Measurements from ENCODE around the gene SUMO2. TPM values are rescaled to one million over a fixed set of nuclear protein-coding genes. Genes with fewer than 3 reads are reported as not detected.
A peak's percentile ranks its signal among the peaks of the same experiment; 100 is the strongest.
"Not testable (repeated sequence)": the region's sequence is repeated elsewhere in the genome, so short reads cannot be mapped to it uniquely, and the experiment has no call there.

Gene SUMO2
- polyA plus RNA-seq, 4 donors: 64.3 to 305 (median 71.9) TPM

DNA sequence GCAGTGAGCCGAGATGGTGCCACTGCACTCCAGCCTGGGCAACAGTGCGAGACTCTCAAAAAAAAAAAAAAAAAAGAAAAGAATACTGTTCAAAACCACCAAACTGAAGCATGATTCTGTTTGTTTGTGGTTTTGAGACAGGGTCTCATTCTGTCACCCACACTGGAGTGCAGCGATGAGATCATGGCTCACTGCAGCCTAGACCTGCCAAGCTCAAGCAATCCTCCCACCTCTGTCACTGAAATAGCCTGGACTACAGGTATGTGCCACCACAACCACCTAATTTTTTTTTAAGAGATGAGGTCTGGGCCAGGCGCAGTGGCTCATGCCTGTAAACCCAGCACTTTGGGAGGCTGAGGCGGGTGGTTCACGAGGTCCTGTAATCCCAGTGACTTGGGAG lies 4.3 kb downstream of the SUMO2 start:
- FAIRE-seq: no peak
- Histone ChIP-seq H3K4me3 (ENCODE audit: low read depth in 1 of 3, low read length in 3 of 3) (no peak overlapping the region), H3K36me3 (ENCODE audit: control insufficient read depth in 3 of 3, insufficient read depth in 2 of 3, low read depth in 1 of 3, low read length in 3 of 3) (peaks cover 6 to 67% (median 15%) of the 10 kb centered on the region in 3 donors), H3K4me1 (ENCODE audit: control insufficient read depth in 3 of 3, insufficient read depth in 2 of 3, low read depth in 1 of 3, low read length in 2 of 3) (no peaks in the 10 kb centered on the region), H3K27me3 (ENCODE audit: control insufficient read depth in 3 of 3, insufficient read depth in 3 of 3, low read length in 3 of 3) (no peaks in the 10 kb centered on the region), H3K9me3 (ENCODE audit: control insufficient read depth in 2 of 2, insufficient read depth in 1 of 2, low read depth in 1 of 2, low read length in 1 of 2) (no peaks in the 10 kb centered on the region), H3K27ac (ENCODE audit: low read depth in 1 of 3, low read length in 2 of 3) (no peak overlapping the region)
- 84 to 95% (median 89%) methylated on average over 4 to 6 of the region's 6 CpGs for WGBS, 3 donors
- no peak for DNase-seq

DNA sequence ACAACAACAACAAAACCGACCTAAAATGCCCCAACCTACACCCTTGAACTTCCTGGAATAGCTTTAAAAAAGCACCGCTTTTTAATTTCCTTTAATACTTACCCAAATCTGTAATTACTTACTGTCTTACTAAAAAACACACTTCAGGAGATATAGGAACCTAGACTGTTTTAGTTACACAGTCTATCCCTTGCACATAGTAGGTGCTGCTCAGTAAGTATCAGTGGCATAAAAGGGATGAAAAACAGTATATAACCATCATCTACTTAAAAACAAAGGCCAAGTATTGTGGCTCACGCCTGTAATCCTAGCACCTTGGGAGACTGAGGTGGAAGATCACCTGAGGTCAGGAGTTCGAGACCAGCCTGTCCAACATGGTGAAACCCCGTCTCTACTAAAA lies 6.1 kb downstream of the SUMO2 start:
- no peaks in the 10 kb centered on the region for H3K27me3 ChIP-seq (ENCODE audit: control insufficient read depth in 3 of 3, insufficient read depth in 3 of 3, low read length in 3 of 3)
- no peak overlapping the region for H3K27ac ChIP-seq (ENCODE audit: low read depth in 1 of 3, low read length in 2 of 3)
- WGBS, 3 donors: 87 to 88% (median 88%) methylated on average over 5 of the region's 5 CpGs
- H3K4me1 ChIP-seq (ENCODE audit: control insufficient read depth in 3 of 3, insufficient read depth in 2 of 3, low read depth in 1 of 3, low read length in 2 of 3): no peaks in the 10 kb centered on the region
- H3K9me3 ChIP-seq (ENCODE audit: control insufficient read depth in 2 of 2, insufficient read depth in 1 of 2, low read depth in 1 of 2, low read length in 1 of 2): no peaks in the 10 kb centered on the region
- H3K36me3 ChIP-seq (ENCODE audit: control insufficient read depth in 3 of 3, insufficient read depth in 2 of 3, low read depth in 1 of 3, low read length in 3 of 3): peaks cover 9 to 81% (median 19%) of the 10 kb centered on the region in 3 donors
- no peak overlapping the region for H3K4me3 ChIP-seq (ENCODE audit: low read depth in 1 of 3, low read length in 3 of 3)
- DNase-seq (no peak), FAIRE-seq (no peak)

DNA sequence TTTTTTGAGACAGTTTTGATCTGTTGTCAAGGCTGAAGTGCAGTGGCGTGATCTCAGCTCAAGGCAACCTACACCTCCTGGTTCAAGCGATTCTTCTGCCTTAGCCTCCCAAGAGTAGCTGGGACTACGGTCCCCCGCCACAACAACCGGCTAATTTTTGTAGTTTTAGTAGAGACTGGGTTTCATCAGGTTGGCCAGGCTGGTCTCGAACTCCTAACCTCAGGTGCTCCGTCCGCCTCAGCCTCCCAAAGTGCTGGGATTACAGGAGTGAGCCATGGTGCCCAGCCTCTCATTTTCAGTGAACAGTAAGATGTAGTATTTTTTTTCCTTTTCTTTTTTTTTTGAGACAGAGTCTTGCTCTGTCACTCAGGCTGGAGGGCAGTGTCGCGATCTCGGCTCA lies 7.8 kb downstream of the SUMO2 start:
- Histone ChIP-seq H3K4me3 (ENCODE audit: low read depth in 1 of 3, low read length in 3 of 3) (no peak overlapping the region), H3K36me3 (ENCODE audit: control insufficient read depth in 3 of 3, insufficient read depth in 2 of 3, low read depth in 1 of 3, low read length in 3 of 3) (peaks cover 9 to 87% (median 19%) of the 10 kb centered on the region in 3 donors), H3K27me3 (ENCODE audit: control insufficient read depth in 3 of 3, insufficient read depth in 3 of 3, low read length in 3 of 3) (no peaks in the 10 kb centered on the region), H3K4me1 (ENCODE audit: control insufficient read depth in 3 of 3, insufficient read depth in 2 of 3, low read depth in 1 of 3, low read length in 2 of 3) (no peaks in the 10 kb centered on the region), H3K27ac (ENCODE audit: low read depth in 1 of 3, low read length in 2 of 3) (no peak overlapping the region), H3K9me3 (ENCODE audit: control insufficient read depth in 2 of 2, insufficient read depth in 1 of 2, low read depth in 1 of 2, low read length in 1 of 2) (no peaks in the 10 kb centered on the region)
- WGBS, 3 donors: 94 to 97% (median 96%) methylated on average over 11 of the region's 11 CpGs
- DNase-seq (no peak), FAIRE-seq (no peak)

DNA sequence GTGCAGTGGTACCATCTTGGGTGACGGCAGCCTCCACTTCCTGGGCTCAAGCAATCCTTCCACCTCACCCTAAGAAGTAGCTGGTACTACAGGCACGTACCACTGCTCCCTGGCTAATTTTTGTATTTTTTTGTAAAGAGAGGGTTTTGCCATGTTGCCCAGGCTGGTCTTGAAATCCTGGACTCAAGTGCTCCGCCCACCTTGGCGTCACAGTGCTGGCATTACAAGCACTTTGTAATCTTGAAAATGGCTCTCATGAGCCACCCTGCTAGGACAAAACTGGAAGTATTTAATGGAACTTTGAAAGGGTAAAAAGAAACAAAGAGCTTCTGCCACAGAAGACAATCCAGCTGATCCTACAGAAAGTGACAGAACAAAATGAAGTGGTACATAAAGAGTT lies 9.2 kb downstream of the SUMO2 start:
- no peaks in the 10 kb centered on the region for H3K4me1 ChIP-seq (ENCODE audit: control insufficient read depth in 3 of 3, insufficient read depth in 2 of 3, low read depth in 1 of 3, low read length in 2 of 3)
- FAIRE-seq (no peak), DNase-seq (no peak)
- no peaks in the 10 kb centered on the region for H3K27me3 ChIP-seq (ENCODE audit: control insufficient read depth in 3 of 3, insufficient read depth in 3 of 3, low read length in 3 of 3)
- no peaks in the 10 kb centered on the region for H3K9me3 ChIP-seq (ENCODE audit: control insufficient read depth in 2 of 2, insufficient read depth in 1 of 2, low read depth in 1 of 2, low read length in 1 of 2)
- H3K4me3 ChIP-seq (ENCODE audit: low read depth in 1 of 3, low read length in 3 of 3): no peak overlapping the region
- H3K36me3 ChIP-seq (ENCODE audit: control insufficient read depth in 3 of 3, insufficient read depth in 2 of 3, low read depth in 1 of 3, low read length in 3 of 3): peaks cover 9 to 87% (median 15%) of the 10 kb centered on the region in 3 donors
- H3K27ac ChIP-seq (ENCODE audit: low read depth in 1 of 3, low read length in 2 of 3): peak overlapping the region in 1 of 3 donors; percentile 6
- WGBS, 3 donors: 78 to 85% (median 81%) methylated on average over 4 of the region's 4 CpGs

DNA sequence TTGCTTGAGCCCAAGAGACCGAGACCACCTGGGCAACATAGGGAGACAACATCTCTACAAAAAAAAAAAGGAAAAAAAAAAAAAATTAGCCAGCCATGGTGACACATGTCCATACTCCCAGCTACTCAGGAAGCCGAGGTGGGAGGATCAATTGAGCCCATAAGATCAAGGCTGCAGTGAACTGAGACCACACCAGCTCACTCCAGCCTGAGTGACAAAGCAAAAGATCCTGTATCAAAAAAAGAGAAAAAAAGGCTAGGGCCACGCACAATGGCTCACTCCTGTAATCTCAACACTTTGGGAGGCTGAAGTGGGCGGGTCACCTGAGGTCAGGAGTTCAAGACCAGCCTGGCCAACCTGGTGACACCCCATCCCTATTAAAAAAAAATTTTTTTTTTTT lies 13.8 kb downstream of the SUMO2 start:
- Histone ChIP-seq H3K27ac (ENCODE audit: low read depth in 1 of 3, low read length in 2 of 3) (no peak overlapping the region), H3K27me3 (ENCODE audit: control insufficient read depth in 3 of 3, insufficient read depth in 3 of 3, low read length in 3 of 3) (no peaks in the 10 kb centered on the region), H3K4me1 (ENCODE audit: control insufficient read depth in 3 of 3, insufficient read depth in 2 of 3, low read depth in 1 of 3, low read length in 2 of 3) (no peaks in the 10 kb centered on the region), H3K36me3 (ENCODE audit: control insufficient read depth in 3 of 3, insufficient read depth in 2 of 3, low read depth in 1 of 3, low read length in 3 of 3) (peaks cover 7 to 71% (median 9%) of the 10 kb centered on the region in 3 donors), H3K9me3 (ENCODE audit: control insufficient read depth in 2 of 2, insufficient read depth in 1 of 2, low read depth in 1 of 2, low read length in 1 of 2) (no peaks in the 10 kb centered on the region), H3K4me3 (ENCODE audit: low read depth in 1 of 3, low read length in 3 of 3) (no peak overlapping the region)
- 84 to 90% (median 87%) methylated on average over 4 of the region's 4 CpGs for WGBS, 3 donors
- no peak for FAIRE-seq
- DNase-seq: no peak

DNA sequence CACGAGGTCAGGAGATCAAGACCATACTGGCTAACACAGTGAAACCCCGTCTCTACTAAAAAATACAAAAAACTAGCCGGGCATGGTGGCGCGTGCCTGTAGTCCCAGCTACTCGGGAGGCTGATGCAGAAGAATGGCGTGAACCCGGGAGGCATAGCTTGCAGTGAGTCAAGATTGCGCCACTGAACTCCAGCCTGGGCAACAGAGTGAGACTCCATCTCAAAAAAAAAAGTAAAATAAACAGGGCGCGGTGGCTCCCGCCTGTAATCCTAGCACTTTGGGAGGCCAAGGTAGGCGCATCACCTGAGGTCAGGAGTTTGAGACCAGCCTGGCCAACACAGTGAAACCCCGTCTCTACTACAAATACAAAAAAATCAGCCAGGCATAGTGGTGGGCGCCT lies 18.2 kb downstream of the SUMO2 start:
- not testable (repeated sequence) for FAIRE-seq

DNA sequence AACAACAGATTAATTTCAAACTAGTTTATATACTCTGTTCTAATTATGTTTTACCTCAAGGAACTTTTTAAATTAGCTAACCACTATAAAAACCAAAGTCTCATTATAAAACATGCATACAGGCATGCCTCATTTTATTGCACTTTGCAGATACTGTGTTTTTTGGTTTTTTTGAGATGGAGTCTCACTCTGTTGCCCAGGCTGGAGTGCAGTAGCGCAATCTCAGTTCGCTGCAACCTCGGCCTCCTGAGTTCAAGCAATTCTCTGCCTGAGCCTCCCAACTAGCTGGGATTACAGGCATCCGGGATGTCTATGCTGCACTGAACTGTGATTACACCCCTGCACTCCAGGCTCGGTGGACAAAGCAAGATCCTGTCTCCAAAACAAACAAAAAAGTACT lies 19.7 kb downstream of the SUMO2 start:
- H3K36me3 ChIP-seq (ENCODE audit: control insufficient read depth in 3 of 3, insufficient read depth in 2 of 3, low read depth in 1 of 3, low read length in 3 of 3): peaks cover 0 to 39% (median 5%) of the 10 kb centered on the region in 3 donors
- peaks cover 0 to 3% (median 0%) of the 10 kb centered on the region in 3 donors for H3K4me1 ChIP-seq (ENCODE audit: control insufficient read depth in 3 of 3, insufficient read depth in 2 of 3, low read depth in 1 of 3, low read length in 2 of 3)
- no peaks in the 10 kb centered on the region for H3K9me3 ChIP-seq (ENCODE audit: control insufficient read depth in 2 of 2, insufficient read depth in 1 of 2, low read depth in 1 of 2, low read length in 1 of 2)
- H3K4me3 ChIP-seq (ENCODE audit: low read depth in 1 of 3, low read length in 3 of 3): no peak overlapping the region
- H3K27me3 ChIP-seq (ENCODE audit: control insufficient read depth in 3 of 3, insufficient read depth in 3 of 3, low read length in 3 of 3): no peaks in the 10 kb centered on the region
- H3K27ac ChIP-seq (ENCODE audit: low read depth in 1 of 3, low read length in 2 of 3): no peak overlapping the region
- 79 to 88% (median 85%) methylated on average over 5 of the region's 5 CpGs for WGBS, 3 donors
- FAIRE-seq (no peak), DNase-seq (no peak)

More for the DNA sequence above, 18.2 kb downstream of the SUMO2 start:
- H3K9me3 ChIP-seq (ENCODE audit: control insufficient read depth in 2 of 2, insufficient read depth in 1 of 2, low read depth in 1 of 2, low read length in 1 of 2); H3K27ac ChIP-seq (ENCODE audit: low read depth in 1 of 3, low read length in 2 of 3); H3K27me3 ChIP-seq (ENCODE audit: control insufficient read depth in 3 of 3, insufficient read depth in 3 of 3, low read length in 3 of 3); H3K4me1 ChIP-seq (ENCODE audit: control insufficient read depth in 3 of 3, insufficient read depth in 2 of 3, low read depth in 1 of 3, low read length in 2 of 3); DNase-seq; H3K4me3 ChIP-seq (ENCODE audit: low read depth in 1 of 3, low read length in 3 of 3): not testable (repeated sequence)
- H3K36me3 ChIP-seq (ENCODE audit: control insufficient read depth in 3 of 3, insufficient read depth in 2 of 3, low read depth in 1 of 3, low read length in 3 of 3): peaks cover 0 to 51% (median 5%) of the 10 kb centered on the region in 3 donors
- WGBS, 3 donors: 93 to 98% (median 98%) methylated on average over 15 of the region's 15 CpGs

DNA sequence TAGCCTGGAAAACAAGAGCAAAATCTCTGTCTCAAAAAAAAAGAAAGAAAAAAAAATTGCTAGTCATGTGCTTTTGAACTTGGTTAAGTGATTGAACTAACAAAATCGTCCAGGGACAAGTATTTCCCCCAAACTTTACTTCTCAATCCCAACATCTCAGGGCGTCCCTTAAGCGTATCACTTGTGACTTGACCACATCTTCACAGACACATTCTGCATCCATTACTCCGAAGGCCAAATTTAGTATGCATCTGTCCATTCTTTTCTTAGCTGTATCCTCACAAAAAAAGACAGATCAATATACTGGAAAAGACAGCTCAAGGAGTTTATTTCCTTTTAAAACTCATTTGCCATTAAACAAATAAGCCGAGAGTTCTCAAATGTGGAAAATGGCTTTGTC lies 22.5 kb downstream of the SUMO2 start:
- DNase-seq: no peak
- Histone ChIP-seq H3K4me3 (ENCODE audit: low read depth in 1 of 3, low read length in 3 of 3) (no peak overlapping the region), H3K27me3 (ENCODE audit: control insufficient read depth in 3 of 3, insufficient read depth in 3 of 3, low read length in 3 of 3) (no peaks in the 10 kb centered on the region), H3K27ac (ENCODE audit: low read depth in 1 of 3, low read length in 2 of 3) (peak overlapping the region in 1 of 3 donors; percentile 8), H3K36me3 (ENCODE audit: control insufficient read depth in 3 of 3, insufficient read depth in 2 of 3, low read depth in 1 of 3, low read length in 3 of 3) (peaks cover 0 to 23% (median 3%) of the 10 kb centered on the region in 3 donors), H3K9me3 (ENCODE audit: control insufficient read depth in 2 of 2, insufficient read depth in 1 of 2, low read depth in 1 of 2, low read length in 1 of 2) (no peaks in the 10 kb centered on the region), H3K4me1 (ENCODE audit: control insufficient read depth in 3 of 3, insufficient read depth in 2 of 3, low read depth in 1 of 3, low read length in 2 of 3) (peaks cover 0 to 3% (median 0%) of the 10 kb centered on the region in 3 donors)
- no peak for FAIRE-seq
- WGBS, 3 donors: 91 to 95% (median 92%) methylated on average over 5 of the region's 5 CpGs
